Measurements from ENCODE around the gene CTPS1. TPM values are rescaled to one million over a fixed set of nuclear protein-coding genes. Genes with fewer than 3 reads are reported as not detected.
A peak's percentile ranks its signal among the peaks of the same experiment; 100 is the strongest.

Gene CTPS1
- total RNA-seq, 3 donors from 2014 or later = 13.1 to 20.0 (median 13.2) TPM

DNA sequence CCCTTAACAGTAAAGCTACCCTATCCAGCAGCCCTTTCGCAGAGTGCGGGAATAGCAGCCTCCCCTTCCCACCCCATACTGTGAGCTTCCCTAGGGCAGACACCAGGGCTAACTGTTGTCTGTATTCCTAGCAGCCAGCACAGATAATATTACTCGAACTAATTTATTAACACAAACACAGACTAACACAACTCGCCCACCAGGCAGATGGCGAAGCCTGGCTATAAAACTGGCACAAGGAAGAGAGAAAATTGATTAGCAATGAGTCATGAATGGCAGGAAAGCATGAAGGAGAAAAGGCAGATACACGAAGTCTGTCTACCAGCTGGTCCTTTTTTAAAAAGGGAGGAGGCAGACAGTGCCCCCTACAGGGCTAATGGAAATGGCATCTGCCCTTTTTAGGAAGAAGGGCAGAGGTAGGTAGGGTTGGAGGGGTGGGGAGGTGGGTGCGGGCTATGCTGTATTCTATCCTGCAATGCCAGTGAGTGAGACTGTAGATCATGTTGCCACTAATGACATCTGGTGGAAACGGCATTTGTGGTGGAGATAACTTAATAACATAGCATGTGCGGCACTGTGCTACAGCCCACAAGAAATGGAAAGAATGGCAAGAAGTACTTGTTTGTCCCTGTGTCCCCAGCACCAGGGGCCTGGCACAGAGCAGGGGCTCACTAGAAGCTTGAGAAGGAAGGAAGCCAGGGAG, 30.6 kb upstream of the CTPS1 start:
- Histone ChIP-seq H3K36me3 (no peaks in the 10 kb centered on the region), H3K9me3 (no peaks in the 10 kb centered on the region), H3K27ac (peak overlapping the region; percentile 78 to 80), H3K4me1 (peaks cover 0 to 18% of the 10 kb centered on the region in 2 donors), H3K27me3 (no peaks in the 10 kb centered on the region), H3K4me3 (no peak overlapping the region)
- no peak for TF ChIP-seq POLR2A (IDR thresholded peaks at IDR 0.05)
- TF ChIP-seq, protein P1, sequence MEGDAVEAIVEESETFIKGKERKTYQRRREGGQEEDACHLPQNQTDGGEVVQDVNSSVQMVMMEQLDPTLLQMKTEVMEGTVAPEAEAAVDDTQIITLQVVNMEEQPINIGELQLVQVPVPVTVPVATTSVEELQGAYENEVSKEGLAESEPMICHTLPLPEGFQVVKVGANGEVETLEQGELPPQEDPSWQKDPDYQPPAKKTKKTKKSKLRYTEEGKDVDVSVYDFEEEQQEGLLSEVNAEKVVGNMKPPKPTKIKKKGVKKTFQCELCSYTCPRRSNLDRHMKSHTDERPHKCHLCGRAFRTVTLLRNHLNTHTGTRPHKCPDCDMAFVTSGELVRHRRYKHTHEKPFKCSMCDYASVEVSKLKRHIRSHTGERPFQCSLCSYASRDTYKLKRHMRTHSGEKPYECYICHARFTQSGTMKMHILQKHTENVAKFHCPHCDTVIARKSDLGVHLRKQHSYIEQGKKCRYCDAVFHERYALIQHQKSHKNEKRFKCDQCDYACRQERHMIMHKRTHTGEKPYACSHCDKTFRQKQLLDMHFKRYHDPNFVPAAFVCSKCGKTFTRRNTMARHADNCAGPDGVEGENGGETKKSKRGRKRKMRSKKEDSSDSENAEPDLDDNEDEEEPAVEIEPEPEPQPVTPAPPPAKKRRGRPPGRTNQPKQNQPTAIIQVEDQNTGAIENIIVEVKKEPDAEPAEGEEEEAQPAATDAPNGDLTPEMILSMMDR (IDR thresholded peaks at IDR 0.05) = peak; percentile 49 to 80 (median 60)
- TF ChIP-seq POLR2AphosphoS5 (IDR thresholded peaks at IDR 0.05) = peak in 1 of 3 donors; percentile 40
- DNase-seq (ENCODE audit: low spot score in 2 of 2) = peak; percentile 70 to 71
- intact Hi-C loops (cut with DNase I; ENCODE audit: low total_unique reads) = no loop called here

DNA sequence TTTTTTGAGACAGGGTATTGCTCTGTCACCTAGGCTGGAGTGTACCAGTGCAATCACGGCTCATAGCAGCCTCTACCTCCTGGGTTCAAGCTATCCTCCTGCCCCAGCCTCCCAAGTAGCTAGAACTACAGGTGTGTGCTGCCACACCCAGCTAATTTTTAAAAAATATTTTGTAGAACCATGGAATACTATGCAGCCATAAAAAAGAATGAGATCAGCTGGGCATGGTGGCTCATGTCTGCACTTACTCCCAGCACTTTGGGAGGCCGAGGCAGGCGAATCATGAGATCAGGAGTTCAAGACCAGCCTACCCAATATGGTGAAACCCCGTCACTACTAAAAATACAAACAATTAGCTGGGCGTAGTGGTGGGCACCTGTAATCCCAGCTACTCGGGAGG, 29.9 kb upstream of the CTPS1 start:
- Histone ChIP-seq H3K36me3 (no peaks in the 10 kb centered on the region), H3K4me3 (no peak overlapping the region), H3K4me1 (peaks cover 0 to 13% of the 10 kb centered on the region in 2 donors), H3K27me3 (no peaks in the 10 kb centered on the region), H3K9me3 (no peaks in the 10 kb centered on the region), H3K27ac (no peak overlapping the region)
- DNase-seq (ENCODE audit: low spot score in 2 of 2) = no peak
- intact Hi-C loops (cut with DNase I; ENCODE audit: low total_unique reads) = no loop called here
- TF ChIP-seq POLR2A (IDR thresholded peaks at IDR 0.05) (no peak), POLR2AphosphoS5 (IDR thresholded peaks at IDR 0.05) (no peak)
- TF ChIP-seq, protein P1 (IDR thresholded peaks at IDR 0.05) = no peak

DNA sequence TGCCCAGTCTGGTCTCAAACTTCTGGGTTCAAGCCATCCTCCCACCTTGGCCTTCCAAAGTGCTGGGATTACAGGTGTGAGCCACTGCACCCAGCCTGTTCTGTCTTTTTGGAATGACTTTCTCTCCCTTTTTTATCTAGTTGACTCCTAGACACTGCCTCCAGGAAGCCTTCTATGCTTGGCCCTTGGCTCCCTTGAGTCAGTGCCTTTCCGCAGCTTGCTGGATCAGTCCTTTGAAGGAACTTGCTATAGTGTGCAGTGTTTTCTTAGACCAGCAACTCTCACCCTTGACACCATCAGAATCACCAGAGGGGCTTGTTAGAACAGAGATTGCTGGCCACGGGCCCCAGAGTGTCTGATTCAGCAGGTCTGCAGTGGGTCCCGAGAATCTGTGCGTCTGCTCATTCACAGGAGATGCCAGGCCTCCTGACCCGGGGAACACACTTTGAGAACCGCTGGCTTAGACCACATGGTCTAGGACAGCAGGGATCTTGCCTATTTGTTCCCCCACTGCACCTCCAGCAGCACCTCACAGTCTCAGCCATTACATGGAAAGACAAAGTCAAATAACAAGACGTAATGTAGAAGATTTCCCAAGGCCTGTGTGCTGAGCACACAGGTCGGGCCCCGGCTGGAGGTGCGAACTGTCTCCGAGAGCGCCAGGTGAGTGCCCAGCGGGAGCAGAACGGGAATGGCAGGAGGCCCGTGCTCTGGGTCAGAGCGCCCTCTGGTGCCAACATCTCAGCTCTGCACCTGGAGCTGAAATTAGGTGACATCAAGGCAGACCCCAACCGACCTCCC, 27.4 kb upstream of the CTPS1 start:
- Histone ChIP-seq H3K27me3 (no peaks in the 10 kb centered on the region), H3K27ac (no peak overlapping the region), H3K4me3 (no peak overlapping the region), H3K9me3 (no peaks in the 10 kb centered on the region), H3K36me3 (no peaks in the 10 kb centered on the region), H3K4me1 (peaks cover 0 to 8% of the 10 kb centered on the region in 2 donors)
- peak; percentile 72 to 88 for DNase-seq (ENCODE audit: low spot score in 2 of 2)
- intact Hi-C loops (cut with DNase I; ENCODE audit: low total_unique reads) = no loop called here
- TF ChIP-seq POLR2A (IDR thresholded peaks at IDR 0.05) = no peak
- TF ChIP-seq, protein P1 (IDR thresholded peaks at IDR 0.05) = peak; percentile 68 to 93 (median 92)

DNA sequence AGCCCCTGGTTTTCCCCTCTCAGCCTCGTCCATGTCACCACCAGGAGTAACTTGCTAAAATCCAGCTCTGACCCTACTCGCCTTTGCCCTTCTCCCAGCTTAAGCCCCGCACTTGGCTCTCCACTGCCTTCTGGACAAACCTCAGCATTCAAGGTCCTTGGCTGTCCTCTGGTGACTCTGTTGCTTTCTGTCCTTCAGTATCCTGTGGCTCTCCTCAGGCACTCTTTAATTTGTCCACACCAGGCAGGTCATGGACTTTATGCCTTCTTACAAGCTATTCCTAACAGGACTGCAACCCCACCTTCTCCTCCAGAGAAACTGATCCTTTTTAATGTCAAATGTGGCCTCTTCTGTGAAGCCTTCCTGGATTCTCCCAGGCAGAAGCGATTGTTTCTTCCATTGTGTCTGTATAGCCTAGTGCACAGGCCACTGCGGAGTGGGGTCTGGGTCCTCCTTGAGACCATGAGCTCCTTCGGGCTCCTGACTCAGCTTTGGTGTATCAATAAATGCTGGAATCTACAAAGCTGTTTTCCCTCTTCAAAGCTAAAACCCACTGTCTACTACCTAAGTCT, 26.7 kb upstream of the CTPS1 start:
- H3K27me3 ChIP-seq = no peaks in the 10 kb centered on the region

More for the DNA sequence above, 26.7 kb upstream of the CTPS1 start:
- no peak overlapping the region for H3K4me3 ChIP-seq
- TF ChIP-seq POLR2A (IDR thresholded peaks at IDR 0.05) (no peak), POLR2AphosphoS5 (IDR thresholded peaks at IDR 0.05) (no peak)
- TF ChIP-seq, protein P1 (IDR thresholded peaks at IDR 0.05) = peak in 1 of 3 donors; percentile 12
- intact Hi-C loops (cut with DNase I; ENCODE audit: low total_unique reads) = no loop called here
- H3K36me3 ChIP-seq = no peaks in the 10 kb centered on the region
- H3K9me3 ChIP-seq = no peaks in the 10 kb centered on the region
- peaks cover 0 to 8% of the 10 kb centered on the region in 2 donors for H3K4me1 ChIP-seq
- DNase-seq (ENCODE audit: low spot score in 2 of 2) = no peak
- H3K27ac ChIP-seq = no peak overlapping the region

All from breast epithelium (tissue), 4 donors.